HEK293T (cell line): Measurements from ENCODE around the gene CRADD.
"Not testable (repeated sequence)": the region's sequence is repeated elsewhere in the genome, so short reads cannot be mapped to it uniquely, and the experiment has no call there.

Source experiments
- CTCF ChIA-PET: fragments of 350-600 bp; formaldehyde crosslinking; extraction: SDS; loops from one replicate; lab custom pipeline; 2021; ENCODE audit warnings: antibody characterized with exemption, inconsistent platforms; lab: Yijun Ruan, JAX
- POLR2A ChIA-PET: fragments of 350-600 bp; formaldehyde crosslinking; extraction: SDS; loops from one replicate; lab custom pipeline; 2020; ENCODE audit warnings: antibody characterized with exemption, inconsistent platforms; lab: Yijun Ruan, JAX
- DNase-seq: peaks from one replicate; pipeline ENCODE4 v3.0.0; 2012; ENCODE audit warnings: mixed read lengths; ENCODE audit errors: extremely low spot score
- ARNT ChIP-seq: fragments of 450-650 bp; IDR thresholded peaks from 2 replicates; pipeline ENCODE4 v1.6.1; 2017; ENCODE audit warnings: mild to moderate bottlenecking
- BHLHE40 ChIP-seq: fragments of 450-650 bp; IDR thresholded peaks from 2 replicates; pipeline ENCODE4 v1.6.1; 2016; ENCODE audit warnings: mild to moderate bottlenecking, moderate library complexity, borderline replicate concordance
- CTBP1 ChIP-seq: fragments of 450-650 bp; IDR thresholded peaks from 2 replicates; pipeline ENCODE4 v1.6.1; 2016; ENCODE audit warnings: borderline replicate concordance
- ELF4 ChIP-seq: fragments of 450-650 bp; IDR thresholded peaks from 2 replicates; pipeline ENCODE4 v1.6.1; 2017; ENCODE audit warnings: antibody characterized with exemption
- FOXA1 ChIP-seq: fragments of 450-650 bp; IDR thresholded peaks from 2 replicates; pipeline ENCODE4 v1.6.1; 2016; ENCODE audit warnings: mild to moderate bottlenecking
- FOXK2 ChIP-seq: fragments of 450-650 bp; IDR thresholded peaks from 2 replicates; pipeline ENCODE4 v1.6.1; 2016; ENCODE audit warnings: mild to moderate bottlenecking
- FOXM1 ChIP-seq: fragments of 450-650 bp; IDR thresholded peaks from 2 replicates; pipeline ENCODE4 v1.6.1; 2017; ENCODE audit warnings: mild to moderate bottlenecking, borderline replicate concordance
- HDGF ChIP-seq: fragments of 450-650 bp; IDR thresholded peaks from 2 replicates; pipeline ENCODE4 v1.6.1; 2017; ENCODE audit warnings: antibody characterized with exemption, borderline replicate concordance
- L3MBTL2 ChIP-seq: fragments of 450-650 bp; conservative IDR thresholded peaks from 2 replicates; pipeline ENCODE4 v1.6.1; 2016; ENCODE audit warnings: mild to moderate bottlenecking
- LEF1 ChIP-seq: fragments of 450-650 bp; IDR thresholded peaks from 2 replicates; pipeline ENCODE4 v1.6.1; 2017; ENCODE audit warnings: mild to moderate bottlenecking, borderline replicate concordance
- NFRKB ChIP-seq: fragments of 450-650 bp; IDR thresholded peaks from 2 replicates; pipeline ENCODE4 v1.6.1; 2016; ENCODE audit warnings: mild to moderate bottlenecking, moderate library complexity
- PKNOX1 ChIP-seq: fragments of 450-650 bp; IDR thresholded peaks from 2 replicates; pipeline ENCODE4 v1.6.1; 2016
- SP1 ChIP-seq: fragments of 450-650 bp; IDR thresholded peaks from 2 replicates; pipeline ENCODE4 v1.6.1; 2017
- SUZ12 ChIP-seq: fragments of 450-650 bp; IDR thresholded peaks from 2 replicates; pipeline ENCODE4 v1.6.1; 2016; ENCODE audit warnings: mild to moderate bottlenecking
- TARDBP ChIP-seq: fragments of 450-650 bp; IDR thresholded peaks from 2 replicates; pipeline ENCODE4 v1.6.1; 2016
- ZNF384 ChIP-seq: fragments of 450-650 bp; IDR thresholded peaks from 2 replicates; pipeline ENCODE4 v1.6.1; 2016

CRADD gene

DNA sequence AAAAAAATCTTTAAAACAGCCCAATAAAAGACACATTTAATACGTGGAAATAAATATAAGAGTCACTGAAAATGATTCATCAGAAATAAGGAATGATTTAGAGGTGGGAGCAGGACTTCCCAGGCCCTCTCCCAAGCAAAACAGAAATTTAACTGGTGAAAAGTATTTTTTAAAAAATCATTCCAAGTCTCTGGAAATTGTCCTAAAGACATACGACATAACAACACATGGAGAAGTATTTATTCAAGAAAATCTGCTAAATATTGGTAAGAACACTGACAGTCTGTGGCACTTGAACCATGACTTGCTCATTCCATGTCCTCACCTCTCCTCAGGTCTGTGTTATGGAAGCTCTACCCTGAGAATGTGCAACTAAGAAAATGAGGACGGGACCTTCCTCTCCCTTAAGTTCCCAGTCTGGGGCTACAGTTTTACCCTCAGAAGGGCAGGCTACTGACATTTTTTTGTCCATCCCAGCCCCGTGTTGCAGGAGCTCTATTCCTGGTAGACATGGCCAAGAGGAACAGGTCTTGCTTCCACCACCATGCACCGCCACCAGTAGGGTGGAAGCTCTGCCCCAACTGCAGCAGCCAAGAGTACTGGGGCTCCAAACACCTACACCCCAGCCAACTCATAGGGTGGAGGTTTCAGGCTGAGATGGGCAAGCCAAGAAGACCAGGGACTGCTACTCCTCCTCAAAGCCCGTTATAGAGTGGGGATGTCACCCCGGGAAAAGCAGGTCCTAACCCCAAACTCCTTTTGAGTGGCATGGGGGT lies 193.0 kb downstream of the CRADD start:
- POLR2A ChIA-PET = no interaction called here
- TF ChIP-seq L3MBTL2 (no peak), PKNOX1 (no peak), FOXA1 (no peak), LEF1 (no peak), CTBP1 (no peak), SP1 (no peak), ZNF384 (no peak), FOXK2 (no peak), TARDBP (no peak), ELF4 (no peak), SUZ12 (no peak), BHLHE40 (no peak), NFRKB (no peak), FOXM1 (no peak), HDGF (no peak), ARNT (no peak)
- no peak for DNase-seq
- CTCF ChIA-PET = no interaction called here

- POLR2A ChIA-PET = not testable (repeated sequence)
- CTCF ChIA-PET = interaction anchor here (0.7 kb wide), 1 partner anchor 203 kb away, joined by 3 read pairs; no protein-coding TSS in a partner anchor
Observed at GRCh38 chr12:93871566-93871965, 194.4 kb downstream of the CRADD start.

DNA sequence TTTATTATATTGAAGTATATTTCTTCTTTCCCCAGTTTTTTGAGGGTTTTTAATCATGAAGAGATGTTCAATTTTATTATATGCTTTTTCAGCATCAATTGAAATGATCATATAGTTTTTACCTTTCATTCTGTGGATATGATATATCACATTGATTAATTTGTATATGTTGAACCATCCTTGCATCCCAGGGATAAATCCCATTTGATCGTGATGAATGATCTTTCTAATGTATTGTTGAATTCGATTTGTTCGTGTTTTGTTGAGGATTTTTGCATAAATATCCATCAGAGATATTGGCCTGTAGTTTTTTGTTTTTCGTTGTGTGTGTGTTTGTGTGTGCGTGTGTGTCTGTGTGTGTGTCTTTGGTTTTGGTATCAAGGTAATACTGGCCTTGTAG lies 196.4 kb downstream of the CRADD start:
- DNase-seq = no peak
- TF ChIP-seq NFRKB (no peak), HDGF (no peak)
- POLR2A ChIA-PET = no interaction called here
- CTCF ChIA-PET = no interaction called here

More at GRCh38 chr12:93871566-93871965, 194.4 kb downstream of the CRADD start:
- not testable (repeated sequence) for DNase-seq

DNA sequence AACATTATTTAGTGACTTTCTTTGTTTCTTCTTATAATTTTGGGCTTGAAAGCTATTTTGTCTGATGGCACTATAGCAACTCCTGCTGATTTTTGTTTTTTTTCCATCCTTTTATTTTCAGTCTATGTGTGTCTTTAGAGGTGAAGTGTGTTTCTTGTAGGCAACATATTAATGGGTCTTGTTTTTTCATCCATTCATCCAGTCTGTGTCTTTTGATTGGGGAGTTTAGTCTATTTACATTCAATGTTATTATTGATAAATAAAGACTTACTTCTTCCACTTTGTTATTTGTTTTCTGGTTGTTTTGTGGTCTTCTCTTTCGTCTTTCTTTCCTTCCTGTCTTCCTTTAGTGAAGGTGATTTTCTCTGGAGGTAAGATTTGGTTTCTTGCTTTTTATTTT lies 198.0 kb downstream of the CRADD start:
- no peak for DNase-seq
- POLR2A ChIA-PET = no interaction called here
- CTCF ChIA-PET = no interaction called here
- no peak for TF ChIP-seq FOXM1
- TF ChIP-seq FOXK2 = no peak
- TF ChIP-seq HDGF = no peak
- no peak for TF ChIP-seq ZNF384

DNA sequence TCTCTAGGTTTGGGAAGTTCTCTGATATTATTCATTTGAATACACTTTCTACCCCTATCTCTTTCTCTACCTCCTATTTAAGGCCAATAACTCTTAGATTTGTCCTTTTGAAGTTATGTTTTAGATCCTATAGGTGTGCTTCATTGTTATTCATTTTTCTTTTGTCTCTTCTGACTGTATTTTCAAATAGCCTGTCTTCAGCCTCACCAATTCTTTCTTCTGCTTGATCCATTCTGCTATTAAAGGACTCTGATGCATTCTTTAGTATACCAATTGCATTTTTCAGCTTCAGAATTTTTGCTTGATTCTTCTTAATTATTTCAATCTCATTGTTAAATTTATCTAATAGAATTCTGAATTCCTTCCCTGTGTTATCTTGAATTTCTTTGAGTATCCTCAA lies 199.2 kb downstream of the CRADD start:
- CTCF ChIA-PET = interaction anchor here (0.6 kb wide), 1 partner anchor 117 kb away, joined by 3 read pairs; no protein-coding TSS in a partner anchor
- DNase-seq = no peak
- TF ChIP-seq NFRKB (no peak), SUZ12 (no peak), LEF1 (no peak), SP1 (no peak), HDGF (no peak), ARNT (no peak), L3MBTL2 (no peak), PKNOX1 (no peak), FOXA1 (no peak), ELF4 (no peak), BHLHE40 (no peak), FOXM1 (no peak), CTBP1 (no peak), ZNF384 (no peak), FOXK2 (no peak)
- POLR2A ChIA-PET = no interaction called here

DNA sequence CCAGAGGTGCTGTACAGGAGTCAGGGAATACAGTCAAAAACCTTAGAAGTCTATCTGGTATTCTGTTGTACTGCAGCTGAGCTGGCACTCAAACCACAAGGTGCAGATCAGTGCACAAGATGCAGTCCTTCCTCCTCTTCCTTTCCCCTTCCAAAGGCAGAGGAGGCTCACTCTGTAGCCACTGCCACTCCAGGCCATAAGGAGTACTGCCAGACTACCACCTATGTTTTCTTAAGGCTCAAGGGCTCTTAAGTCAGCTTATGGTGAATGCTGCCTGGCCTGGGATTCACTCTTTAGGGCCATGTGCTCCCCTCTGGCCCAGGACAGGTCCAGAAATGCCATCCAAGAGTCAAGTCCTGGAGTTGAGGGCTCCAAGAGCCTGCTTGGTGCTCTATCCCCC lies 200.3 kb downstream of the CRADD start:
- DNase-seq = no peak
- no peak for TF ChIP-seq NFRKB
- TF ChIP-seq TARDBP = no peak
- TF ChIP-seq L3MBTL2 = no peak
- TF ChIP-seq BHLHE40 = no peak
- no peak for TF ChIP-seq SUZ12
- TF ChIP-seq FOXK2 = no peak
- POLR2A ChIA-PET = no interaction called here
- CTCF ChIA-PET = no interaction called here

DNA sequence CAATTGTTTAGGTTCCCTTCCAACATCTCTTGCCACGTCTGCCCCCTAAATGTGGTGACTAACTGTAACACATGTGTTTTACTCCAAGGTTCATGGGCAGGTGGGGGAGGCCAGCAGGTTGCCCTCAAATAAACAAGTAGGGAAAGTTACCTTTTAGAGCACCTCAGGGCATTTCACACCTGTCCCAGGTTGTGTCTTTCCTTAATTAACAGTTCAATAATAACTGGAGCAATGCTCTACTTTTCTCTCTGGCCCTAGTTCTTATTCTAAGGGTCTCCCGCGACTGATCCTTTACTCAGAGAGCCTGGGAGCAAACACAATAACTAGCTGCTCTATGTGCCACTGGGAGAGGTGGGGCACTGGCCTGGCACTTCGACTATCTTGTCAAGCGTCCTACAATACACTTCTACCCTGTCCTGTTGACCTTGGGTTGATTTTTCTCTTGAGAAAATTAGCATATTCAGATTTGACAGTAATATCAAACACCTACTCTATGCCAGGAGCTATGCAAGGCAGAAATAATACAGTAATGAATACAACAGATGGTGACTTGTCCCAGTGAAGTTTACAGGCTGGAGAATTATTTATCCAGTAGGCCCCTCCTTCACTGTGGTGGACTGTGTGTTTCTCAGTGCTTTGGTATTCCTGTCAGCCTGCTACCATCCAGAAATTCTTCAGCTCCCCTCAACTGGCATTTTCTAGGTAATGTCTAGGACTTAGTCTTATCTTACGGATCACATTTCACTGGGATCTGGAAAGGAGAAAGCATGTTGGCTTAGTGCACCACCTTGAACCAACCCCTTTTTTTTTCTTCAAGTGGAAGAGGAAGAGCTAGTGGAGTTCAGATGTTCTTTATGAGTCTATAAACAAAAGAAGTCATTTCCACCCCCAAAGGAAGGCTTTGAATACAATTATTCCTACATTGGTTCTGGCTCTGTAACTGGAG lies 202.6 kb downstream of the CRADD start:
- TF ChIP-seq SP1 (no peak), L3MBTL2 (no peak), PKNOX1 (no peak), ARNT (no peak), CTBP1 (no peak), FOXK2 (no peak), BHLHE40 (no peak), NFRKB (no peak)
- no peak for DNase-seq
- CTCF ChIA-PET = interaction anchor here (0.5 to 1.6 kb wide), 3 partner anchors 42 to 100 kb away, joined by 3 read pairs; no protein-coding TSS in a partner anchor
- POLR2A ChIA-PET = no interaction called here
